Prostate gland (tissue), 2 donors: ENCODE results near the gene APLF.

ENCODE experiments used
- POLR2A ChIP-seq: fragments of 450-650 bp; IDR thresholded peaks from one replicate; pipeline ENCODE4 v1.6.1; 2016; ENCODE audit warnings: antibody characterized with exemption, mild to moderate bottlenecking
- POLR2AphosphoS5 ChIP-seq: sonication (generic); formaldehyde crosslinking; IDR thresholded peaks from one replicate; pipeline ENCODE4 v1.6.1; 2017; ENCODE audit warnings: antibody characterized with exemption
- TF ChIP-seq, protein P1 (sequence below), 4 experiments: fragments of 200-600 bp in 2 of 4; fragments of 450-650 bp in 2 of 4; sonication (generic) in 2 of 4; IDR thresholded peaks; 1 replicate in 3 of 4; 2 replicates in 1 of 4; pipeline ENCODE4 v1.5.1; 2016 to 2019; ENCODE audit warnings: antibody characterized with exemption in 4 of 4, mild to moderate bottlenecking in 2 of 4, moderate library complexity in 2 of 4

DNA sequence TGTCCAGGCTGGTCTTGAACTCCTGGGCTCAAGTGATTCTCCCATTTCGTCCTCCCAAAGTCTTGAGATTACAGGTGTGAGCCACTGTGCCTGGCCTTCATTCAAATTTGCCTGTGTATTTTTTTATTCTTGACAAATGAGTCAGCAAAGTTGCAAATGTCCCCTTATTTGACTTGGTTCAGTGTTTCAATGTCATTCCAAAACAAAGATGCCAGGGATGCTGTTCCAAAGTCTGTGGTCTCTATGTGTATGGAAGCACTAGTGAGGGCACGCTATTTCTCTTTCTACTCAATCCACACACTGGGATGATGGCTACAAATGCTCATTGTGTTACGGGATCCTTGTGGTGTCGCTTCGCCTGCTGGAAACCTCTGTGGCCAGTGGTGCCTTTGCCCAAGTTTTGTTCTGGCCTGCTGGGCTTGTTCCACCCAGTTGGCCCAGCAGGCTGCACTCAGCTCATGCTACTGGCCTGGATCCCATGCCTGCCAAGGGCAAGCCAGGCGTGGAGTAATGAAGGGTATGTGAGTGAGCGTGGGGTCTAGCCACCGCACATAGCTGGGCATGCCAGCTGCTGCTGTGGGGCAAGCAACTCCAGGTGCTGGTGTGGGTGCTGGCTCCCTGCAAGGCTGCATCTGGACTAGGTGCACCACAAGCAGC lies 35.9 kb upstream of the APLF start:
- TF ChIP-seq POLR2AphosphoS5 (no peak), POLR2A (no peak)
- TF ChIP-seq, protein P1, sequence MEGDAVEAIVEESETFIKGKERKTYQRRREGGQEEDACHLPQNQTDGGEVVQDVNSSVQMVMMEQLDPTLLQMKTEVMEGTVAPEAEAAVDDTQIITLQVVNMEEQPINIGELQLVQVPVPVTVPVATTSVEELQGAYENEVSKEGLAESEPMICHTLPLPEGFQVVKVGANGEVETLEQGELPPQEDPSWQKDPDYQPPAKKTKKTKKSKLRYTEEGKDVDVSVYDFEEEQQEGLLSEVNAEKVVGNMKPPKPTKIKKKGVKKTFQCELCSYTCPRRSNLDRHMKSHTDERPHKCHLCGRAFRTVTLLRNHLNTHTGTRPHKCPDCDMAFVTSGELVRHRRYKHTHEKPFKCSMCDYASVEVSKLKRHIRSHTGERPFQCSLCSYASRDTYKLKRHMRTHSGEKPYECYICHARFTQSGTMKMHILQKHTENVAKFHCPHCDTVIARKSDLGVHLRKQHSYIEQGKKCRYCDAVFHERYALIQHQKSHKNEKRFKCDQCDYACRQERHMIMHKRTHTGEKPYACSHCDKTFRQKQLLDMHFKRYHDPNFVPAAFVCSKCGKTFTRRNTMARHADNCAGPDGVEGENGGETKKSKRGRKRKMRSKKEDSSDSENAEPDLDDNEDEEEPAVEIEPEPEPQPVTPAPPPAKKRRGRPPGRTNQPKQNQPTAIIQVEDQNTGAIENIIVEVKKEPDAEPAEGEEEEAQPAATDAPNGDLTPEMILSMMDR (IDR thresholded peaks at IDR 0.05) = no peak
